GM10248 (cell line): ENCODE measurements around the gene RAB10.
"Not testable (repeated sequence)": the region's sequence is repeated elsewhere in the genome, so short reads cannot be mapped to it uniquely, and the experiment has no call there.

Experiments used
- CTCF ChIA-PET: fragments of 300-600 bp; sonication (Branson Sonifier 250); formaldehyde crosslinking; extraction: SDS; loops from one replicate; lab custom pipeline; 2021; ENCODE audit warnings: antibody characterized with exemption; lab: Yijun Ruan, JAX
- POLR2A ChIA-PET: fragments of 350-650 bp; sonication (Branson Sonifier 250); formaldehyde crosslinking; extraction: SDS; loops from one replicate; lab custom pipeline; 2020; ENCODE audit warnings: antibody characterized with exemption; lab: Yijun Ruan, JAX
- DNase-seq: peaks from one replicate; pipeline ENCODE4 v3.0.0; 2012; ENCODE audit errors: extremely low spot score
- TF ChIP-seq, protein P1 (sequence below): IDR thresholded peaks from 2 replicates; pipeline ENCODE4 v1.5.1; 2012; ENCODE audit warnings: mild to moderate bottlenecking, low read depth; ENCODE audit errors: extremely low read depth, missing control alignments, control extremely low read depth

RAB10 gene

DNA sequence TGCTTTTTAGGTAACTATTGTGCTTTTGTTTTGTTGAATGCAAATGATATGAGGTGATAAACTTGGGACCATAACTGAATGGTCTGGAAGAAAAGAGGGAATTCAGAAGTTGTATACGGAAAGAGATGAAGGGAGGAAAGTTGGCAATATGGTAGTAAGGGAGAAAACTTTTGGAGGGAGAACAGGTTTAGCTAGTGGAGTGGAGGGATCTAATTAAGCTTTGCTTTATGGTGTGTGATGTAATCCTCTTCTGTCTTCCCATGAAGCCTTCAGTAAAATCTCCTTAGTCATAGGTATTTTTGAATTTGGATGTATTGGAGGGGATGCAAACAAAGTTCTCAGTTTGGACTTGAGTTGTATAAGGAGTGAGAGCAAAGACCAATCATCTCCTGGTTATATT is 20.2 kb upstream of the RAB10 start:
- TF ChIP-seq, protein P1, sequence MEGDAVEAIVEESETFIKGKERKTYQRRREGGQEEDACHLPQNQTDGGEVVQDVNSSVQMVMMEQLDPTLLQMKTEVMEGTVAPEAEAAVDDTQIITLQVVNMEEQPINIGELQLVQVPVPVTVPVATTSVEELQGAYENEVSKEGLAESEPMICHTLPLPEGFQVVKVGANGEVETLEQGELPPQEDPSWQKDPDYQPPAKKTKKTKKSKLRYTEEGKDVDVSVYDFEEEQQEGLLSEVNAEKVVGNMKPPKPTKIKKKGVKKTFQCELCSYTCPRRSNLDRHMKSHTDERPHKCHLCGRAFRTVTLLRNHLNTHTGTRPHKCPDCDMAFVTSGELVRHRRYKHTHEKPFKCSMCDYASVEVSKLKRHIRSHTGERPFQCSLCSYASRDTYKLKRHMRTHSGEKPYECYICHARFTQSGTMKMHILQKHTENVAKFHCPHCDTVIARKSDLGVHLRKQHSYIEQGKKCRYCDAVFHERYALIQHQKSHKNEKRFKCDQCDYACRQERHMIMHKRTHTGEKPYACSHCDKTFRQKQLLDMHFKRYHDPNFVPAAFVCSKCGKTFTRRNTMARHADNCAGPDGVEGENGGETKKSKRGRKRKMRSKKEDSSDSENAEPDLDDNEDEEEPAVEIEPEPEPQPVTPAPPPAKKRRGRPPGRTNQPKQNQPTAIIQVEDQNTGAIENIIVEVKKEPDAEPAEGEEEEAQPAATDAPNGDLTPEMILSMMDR: no peak
- DNase-seq: no peak
- CTCF ChIA-PET: no interaction called here
- POLR2A ChIA-PET: no interaction called here

DNA sequence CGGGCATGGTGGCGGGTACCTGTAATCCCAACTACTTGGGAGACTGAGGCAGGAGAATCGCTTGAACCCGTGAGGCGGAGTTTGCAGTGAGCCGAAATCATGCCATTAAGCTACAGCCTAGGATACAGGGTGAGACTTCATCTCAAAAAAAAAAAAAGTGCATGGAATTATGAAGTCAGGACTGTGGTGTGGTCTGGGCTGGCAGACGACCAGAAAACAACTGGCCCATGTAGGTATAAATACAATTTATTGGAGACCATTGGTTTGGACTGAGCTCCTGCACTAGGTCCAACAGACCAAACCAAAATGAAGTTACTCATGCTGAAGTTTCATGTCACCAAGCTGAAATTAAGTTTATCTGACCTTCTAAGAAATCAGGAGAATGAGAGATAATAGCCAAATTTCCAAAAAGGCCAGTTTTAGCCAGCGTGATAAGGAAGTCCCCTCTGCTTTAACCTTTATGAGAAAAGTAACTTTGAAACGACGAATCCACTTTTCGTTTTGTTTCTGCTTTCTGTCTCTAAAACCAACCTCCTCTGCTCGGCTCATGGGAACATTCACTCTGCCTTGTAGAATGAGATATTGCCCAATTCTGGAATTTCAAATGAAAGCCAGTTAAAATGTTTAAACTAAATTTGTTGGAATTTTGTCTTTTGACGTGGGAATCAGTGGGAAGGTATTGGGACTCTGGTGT is 17.7 kb upstream of the RAB10 start:
- no peak for DNase-seq
- POLR2A ChIA-PET: no interaction called here
- CTCF ChIA-PET: interaction anchor here (0.9 to 2.3 kb wide), 3 partner anchors 65 to 91 kb away, joined by 3 to 6 read pairs (median 3); no protein-coding TSS in a partner anchor
- TF ChIP-seq, protein P1: no peak

DNA sequence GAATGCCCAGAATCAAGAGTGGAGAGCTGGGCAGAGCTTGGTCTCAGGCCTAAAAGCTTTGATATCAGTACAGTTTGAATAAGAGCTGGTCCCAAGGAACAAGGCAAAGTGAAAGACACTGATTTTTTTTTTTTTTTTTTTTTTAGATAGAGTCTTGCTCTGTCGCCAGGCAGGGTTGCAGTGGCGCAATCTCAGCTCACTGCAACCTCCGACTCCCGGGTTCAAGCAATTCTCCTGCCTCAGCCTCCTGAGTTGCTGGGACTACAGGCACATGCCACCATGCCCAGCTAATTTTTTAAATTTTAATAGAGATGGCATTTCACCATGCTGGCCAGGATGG is 17.2 kb upstream of the RAB10 start:
- DNase-seq: not testable (repeated sequence)
- ChIA-PET CTCF (interaction anchor here (0.9 to 2.3 kb wide), 3 partner anchors 66 to 90 kb away, joined by 3 to 6 read pairs (median 3); no protein-coding TSS in a partner anchor), POLR2A (interaction anchor here (0.7 kb wide), 1 partner anchor 363 kb away, joined by 4 read pairs; no protein-coding TSS in a partner anchor)

DNA sequence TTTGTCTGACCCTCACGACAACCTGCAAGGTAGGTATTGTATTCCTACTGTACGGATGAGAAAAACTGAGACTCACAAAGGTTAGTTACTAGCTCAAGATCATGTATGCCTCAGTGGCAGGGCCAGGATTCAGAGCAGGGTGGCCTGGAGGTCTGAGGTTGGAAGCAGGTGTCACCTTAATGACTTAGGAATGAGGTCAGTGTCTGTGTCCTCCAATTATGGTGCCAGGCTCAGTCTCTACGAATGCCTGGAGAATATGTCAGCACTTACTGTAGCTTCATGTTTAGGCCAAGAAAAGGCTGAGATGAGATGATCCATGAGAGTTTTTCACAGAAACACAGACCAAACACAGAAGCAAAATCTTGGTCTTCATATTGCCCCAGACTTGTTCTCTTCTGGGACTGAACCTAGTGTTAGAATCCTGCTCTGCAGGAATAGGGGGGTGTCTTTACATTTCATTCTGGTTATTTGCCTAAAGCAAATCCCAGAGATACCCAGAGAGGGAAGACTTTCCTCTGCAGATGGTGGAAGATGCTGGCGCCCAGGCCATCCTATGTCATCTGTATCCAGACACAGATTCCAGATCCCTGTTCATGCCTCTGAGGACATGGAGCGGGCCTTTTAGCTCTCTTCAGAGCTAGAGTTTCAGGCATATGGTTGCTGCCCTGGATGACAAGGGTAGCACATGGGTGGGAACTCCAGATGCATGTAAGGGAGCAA is 16.3 kb upstream of the RAB10 start:
- POLR2A ChIA-PET: no interaction called here
- TF ChIP-seq, protein P1: no peak
- DNase-seq: no peak
- CTCF ChIA-PET: interaction anchor here (0.8 to 2.3 kb wide), 7 partner anchors 10 to 128 kb away, joined by 3 to 10 read pairs (median 3); no protein-coding TSS in a partner anchor

DNA sequence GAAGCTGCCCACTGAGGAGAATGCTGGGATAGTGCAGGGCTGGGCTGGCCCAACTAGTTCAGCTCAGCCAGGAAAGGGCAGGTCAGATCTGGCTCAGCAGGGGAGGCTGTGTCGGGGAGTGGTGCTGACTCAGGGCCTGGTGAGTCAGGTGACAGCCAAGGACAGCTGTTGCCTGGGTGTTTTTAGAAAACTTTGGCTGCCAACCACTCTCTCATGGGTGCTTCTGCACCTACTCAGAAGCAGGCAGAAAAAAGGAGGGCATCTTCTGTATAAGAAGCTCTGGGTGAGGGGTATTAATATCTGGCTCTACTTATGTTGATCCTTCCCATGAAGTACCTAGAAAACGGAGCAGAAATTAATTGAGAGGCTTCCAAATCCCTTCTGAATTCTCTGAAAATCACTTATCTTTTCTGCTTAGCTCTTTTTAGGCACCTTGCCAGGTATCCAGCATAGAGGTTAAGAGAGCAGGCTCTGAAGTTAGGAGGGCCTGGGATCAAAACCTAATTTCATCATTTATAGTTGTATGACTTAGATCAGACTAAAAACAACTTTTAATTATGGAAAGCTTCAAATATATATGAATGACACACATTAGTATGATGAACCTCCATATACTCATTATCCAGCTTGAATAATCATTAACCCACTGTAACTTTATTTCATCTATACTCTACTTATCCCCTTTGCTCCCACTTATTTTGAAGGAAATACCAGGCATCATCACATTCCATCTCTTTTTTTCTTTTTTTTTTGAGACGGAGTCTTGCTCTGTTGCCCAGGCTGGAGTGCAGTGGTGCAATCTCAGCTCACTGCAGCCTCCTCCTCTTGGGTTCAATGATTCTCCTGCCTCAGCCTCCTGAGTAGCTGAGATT is 15.5 kb upstream of the RAB10 start:
- TF ChIP-seq, protein P1: no peak
- DNase-seq: no peak
- CTCF ChIA-PET: interaction anchor here (0.8 to 2.2 kb wide), 7 partner anchors 9 to 127 kb away, joined by 3 to 10 read pairs (median 3); no protein-coding TSS in a partner anchor
- POLR2A ChIA-PET: no interaction called here

DNA sequence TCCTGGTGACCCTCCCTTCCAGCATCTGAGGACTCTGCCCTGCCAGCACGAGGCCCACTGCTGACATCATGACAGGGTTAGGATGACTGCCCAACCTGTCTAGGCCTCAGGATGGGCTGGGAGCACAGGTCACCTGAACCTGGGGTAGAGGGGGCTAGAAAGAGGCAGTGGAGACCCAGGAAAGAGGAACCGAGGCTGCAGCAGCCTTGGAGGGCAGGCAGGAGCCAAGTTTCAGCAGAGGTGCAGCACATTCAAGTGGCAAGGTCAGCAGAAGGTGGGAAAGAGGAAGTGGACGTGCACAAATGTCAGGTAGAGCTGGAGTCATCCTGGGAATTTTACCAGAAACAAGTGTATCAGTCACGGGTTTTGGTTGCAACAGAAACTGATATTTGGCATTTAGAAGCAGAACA is 13.6 kb upstream of the RAB10 start:
- TF ChIP-seq, protein P1: no peak
- ChIA-PET CTCF (interaction anchor here (1.0 to 1.3 kb wide), 3 partner anchors 14 to 28 kb away, joined by 3 to 4 read pairs (median 3); no protein-coding TSS in a partner anchor), POLR2A (no interaction called here)
- no peak for DNase-seq
